SK-N-SH treated with all-trans-retinoic acid at 6 μM for 48 hours (cell line): ENCODE results near the gene STMN1.

Experiments used
- ATAC-seq: fragments of 200-7000 bp; cut with Tn5 transposase; 3 replicates; pipeline ENCODE4 v1.9.1; 2020; ENCODE audit warnings: mild to moderate bottlenecking, moderate library complexity
- ARNTL ChIP-seq: fragments of 450-650 bp; formaldehyde crosslinking; IDR thresholded peaks from 2 replicates; pipeline ENCODE4 v1.5.0; 2020; ENCODE audit warnings: low read depth, mild to moderate bottlenecking, moderate library complexity, borderline replicate concordance
- BACH2 ChIP-seq: fragments of 250-450 bp; sonication (Bioruptor Pico); IDR thresholded peaks from 2 replicates; pipeline ENCODE4 v1.9.0; 2021; ENCODE audit warnings: mild to moderate bottlenecking, borderline replicate concordance
- CSDC2 ChIP-seq: fragments of 250-450 bp; sonication (Bioruptor Pico); IDR thresholded peaks from 2 replicates; pipeline ENCODE4 v1.5.0; 2020; ENCODE audit warnings: mild to moderate bottlenecking, moderate library complexity
- ESRRG ChIP-seq: fragments of 250-450 bp; sonication (Bioruptor Pico); IDR thresholded peaks from 2 replicates; pipeline ENCODE4 v1.6.1; 2021; ENCODE audit warnings: mild to moderate bottlenecking
- GLIS3 ChIP-seq: fragments of 250-450 bp; sonication (Bioruptor Pico); IDR thresholded peaks from 2 replicates; pipeline ENCODE4 v1.5.0; 2020; ENCODE audit warnings: mild to moderate bottlenecking, moderate library complexity
- ISL1 ChIP-seq: fragments of 250-450 bp; sonication (Bioruptor Pico); IDR thresholded peaks from 2 replicates; pipeline ENCODE4 v2.1.2; 2022; ENCODE audit warnings: mild to moderate bottlenecking, moderate library complexity
- OSR1 ChIP-seq: fragments of 250-450 bp; sonication (Bioruptor Pico); IDR thresholded peaks from 2 replicates; pipeline ENCODE4 v1.8.0; 2022; ENCODE audit warnings: moderate library complexity, mild to moderate bottlenecking, inconsistent platforms
- PPARA ChIP-seq: fragments of 250-450 bp; sonication (Bioruptor Pico); IDR thresholded peaks from 2 replicates; pipeline ENCODE4 v1.5.0; 2020; ENCODE audit warnings: mild to moderate bottlenecking, borderline replicate concordance
- RARB ChIP-seq: fragments of 250-450 bp; sonication (Bioruptor Pico); IDR thresholded peaks from 2 replicates; pipeline ENCODE4 v1.8.0; 2021; ENCODE audit warnings: mild to moderate bottlenecking, moderate library complexity
- SNAI2 ChIP-seq: fragments of 250-450 bp; sonication (Bioruptor Pico); IDR thresholded peaks from 2 replicates; pipeline ENCODE4 v1.5.0; 2020; ENCODE audit warnings: mild to moderate bottlenecking, moderate library complexity
- TCF4 ChIP-seq: fragments of 250-450 bp; sonication (Bioruptor Pico); IDR thresholded peaks from 2 replicates; pipeline ENCODE4 v1.8.0; 2021; ENCODE audit warnings: mild to moderate bottlenecking, moderate library complexity, borderline replicate concordance
- TOX ChIP-seq: fragments of 250-450 bp; sonication (Bioruptor Pico); IDR thresholded peaks from 2 replicates; pipeline ENCODE4 v1.8.0; 2021; ENCODE audit warnings: mild to moderate bottlenecking, moderate library complexity, borderline replicate concordance
- ZC3H10 ChIP-seq: fragments of 250-450 bp; sonication (Bioruptor Pico); IDR thresholded peaks from 2 replicates; pipeline ENCODE4 v1.5.1; 2021; ENCODE audit warnings: mild to moderate bottlenecking, moderate library complexity
- ZFP3 ChIP-seq: fragments of 250-450 bp; sonication (Bioruptor Pico); IDR thresholded peaks from 2 replicates; pipeline ENCODE4 v1.5.0; 2020; ENCODE audit warnings: mild to moderate bottlenecking, moderate library complexity
- ZFP30 ChIP-seq: fragments of 450-650 bp; formaldehyde crosslinking; IDR thresholded peaks from 2 replicates; pipeline ENCODE4 v1.5.0; 2022; ENCODE audit warnings: mild to moderate bottlenecking, moderate library complexity
- ZNF565 ChIP-seq: fragments of 450-650 bp; formaldehyde crosslinking; conservative IDR thresholded peaks from 2 replicates; pipeline ENCODE4 v1.5.0; 2020; ENCODE audit warnings: low read depth, mild to moderate bottlenecking, moderate library complexity
- ZNF70 ChIP-seq: fragments of 450-650 bp; formaldehyde crosslinking; IDR thresholded peaks from 2 replicates; pipeline ENCODE4 v1.5.0; 2020; ENCODE audit warnings: mild to moderate bottlenecking, moderate library complexity
- ZNF8 ChIP-seq: fragments of 450-650 bp; formaldehyde crosslinking; IDR thresholded peaks from 2 replicates; pipeline ENCODE4 v1.5.0; 2020; ENCODE audit warnings: mild to moderate bottlenecking, moderate library complexity
- TF ChIP-seq, protein P1 (sequence below): fragments of 250-450 bp; sonication (Bioruptor Pico); IDR thresholded peaks from 2 replicates; pipeline ENCODE4 v1.5.1; 2021; ENCODE audit warnings: mild to moderate bottlenecking, moderate library complexity
- TF ChIP-seq, protein P2 (sequence below): fragments of 250-450 bp; sonication (Bioruptor Pico); IDR thresholded peaks from 2 replicates; pipeline ENCODE4 v1.8.0; 2021; ENCODE audit warnings: low read depth, mild to moderate bottlenecking, moderate library complexity, borderline replicate concordance
- TF ChIP-seq, protein P3 (sequence below): fragments of 250-450 bp; sonication (Bioruptor Pico); IDR thresholded peaks from 2 replicates; pipeline ENCODE4 v1.8.0; 2020; ENCODE audit warnings: mild to moderate bottlenecking, moderate library complexity, borderline replicate concordance
- TF ChIP-seq, protein P4 (sequence below): fragments of 250-450 bp; sonication (Bioruptor Pico); IDR thresholded peaks from 2 replicates; pipeline ENCODE4 v1.5.1; 2020; ENCODE audit warnings: low read depth, mild to moderate bottlenecking, moderate library complexity
- TF ChIP-seq, protein P5 (sequence below): fragments of 250-450 bp; sonication (Bioruptor Pico); IDR thresholded peaks from 2 replicates; pipeline ENCODE4 v1.5.0; 2020; ENCODE audit warnings: mild to moderate bottlenecking, moderate library complexity

STMN1 gene

DNA sequence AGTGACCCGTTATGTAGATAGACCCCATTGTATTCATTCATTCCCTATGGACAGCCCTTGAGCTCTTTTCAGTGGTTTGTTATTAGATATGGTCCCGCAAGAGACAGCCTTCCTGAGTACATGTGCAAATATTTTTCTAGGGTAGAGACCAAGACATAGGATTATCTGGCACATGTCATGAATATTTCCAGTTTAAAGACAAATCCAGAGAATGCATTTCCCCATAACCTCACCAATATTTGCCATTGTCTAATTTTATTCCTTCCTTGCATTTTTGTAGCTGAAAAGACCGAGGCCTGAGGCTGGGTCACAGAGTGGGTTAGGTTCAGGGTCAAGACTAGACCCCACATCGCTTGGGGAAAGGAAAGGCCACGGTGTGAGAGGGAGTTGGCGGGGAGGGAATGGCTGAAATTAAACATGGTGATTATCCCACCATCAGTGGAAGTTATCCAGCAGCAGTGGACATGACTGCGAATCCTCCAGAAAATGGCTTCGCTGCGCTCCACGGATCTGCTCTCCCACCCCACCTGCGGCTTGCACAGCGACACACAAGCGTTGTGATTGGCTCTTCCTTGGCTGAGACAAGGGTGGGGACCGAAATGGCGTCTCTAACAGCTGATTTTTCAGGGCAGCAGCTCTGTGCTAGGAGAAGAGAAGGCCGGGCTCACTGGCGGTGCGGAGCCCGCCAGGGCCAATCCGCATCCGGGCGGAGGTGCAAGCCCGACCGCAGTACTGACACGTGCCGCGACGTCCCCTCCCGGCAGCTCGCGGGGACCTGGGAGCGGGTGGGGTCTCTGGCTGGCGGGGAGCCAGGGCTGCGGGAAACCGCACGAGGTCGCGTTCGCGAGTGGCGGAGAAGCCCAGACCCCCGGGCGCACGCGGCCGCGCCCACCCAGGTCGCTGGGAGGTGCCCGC is 16.1 kb upstream of the STMN1 start:
- TF ChIP-seq RARB (CRISPR knock-in tag) = no peak
- TF ChIP-seq ARNTL (CRISPR knock-in tag) = no peak
- no peak for TF ChIP-seq ZNF70 (CRISPR knock-in tag)
- no peak for TF ChIP-seq ISL1 (CRISPR knock-in tag)
- no peak for TF ChIP-seq ZNF565 (CRISPR knock-in tag)
- no peak for TF ChIP-seq ZFP30 (CRISPR knock-in tag)
- TF ChIP-seq, protein P1, sequence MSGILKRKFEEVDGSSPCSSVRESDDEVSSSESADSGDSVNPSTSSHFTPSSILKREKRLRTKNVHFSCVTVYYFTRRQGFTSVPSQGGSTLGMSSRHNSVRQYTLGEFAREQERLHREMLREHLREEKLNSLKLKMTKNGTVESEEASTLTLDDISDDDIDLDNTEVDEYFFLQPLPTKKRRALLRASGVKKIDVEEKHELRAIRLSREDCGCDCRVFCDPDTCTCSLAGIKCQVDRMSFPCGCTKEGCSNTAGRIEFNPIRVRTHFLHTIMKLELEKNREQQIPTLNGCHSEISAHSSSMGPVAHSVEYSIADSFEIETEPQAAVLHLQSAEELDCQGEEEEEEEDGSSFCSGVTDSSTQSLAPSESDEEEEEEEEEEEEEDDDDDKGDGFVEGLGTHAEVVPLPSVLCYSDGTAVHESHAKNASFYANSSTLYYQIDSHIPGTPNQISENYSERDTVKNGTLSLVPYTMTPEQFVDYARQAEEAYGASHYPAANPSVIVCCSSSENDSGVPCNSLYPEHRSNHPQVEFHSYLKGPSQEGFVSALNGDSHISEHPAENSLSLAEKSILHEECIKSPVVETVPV (CRISPR knock-in tag) = no peak
- TF ChIP-seq ESRRG (CRISPR knock-in tag) = no peak
- TF ChIP-seq ZC3H10 (CRISPR knock-in tag) = no peak
- no peak for TF ChIP-seq ZFP3 (CRISPR knock-in tag)
- no peak for TF ChIP-seq ZNF8 (CRISPR knock-in tag)
- no peak for TF ChIP-seq SNAI2
- TF ChIP-seq TCF4 (CRISPR knock-in tag) = no peak
- no peak for TF ChIP-seq TOX (CRISPR knock-in tag)
- no peak for TF ChIP-seq PPARA (CRISPR knock-in tag)
- TF ChIP-seq, protein P2, sequence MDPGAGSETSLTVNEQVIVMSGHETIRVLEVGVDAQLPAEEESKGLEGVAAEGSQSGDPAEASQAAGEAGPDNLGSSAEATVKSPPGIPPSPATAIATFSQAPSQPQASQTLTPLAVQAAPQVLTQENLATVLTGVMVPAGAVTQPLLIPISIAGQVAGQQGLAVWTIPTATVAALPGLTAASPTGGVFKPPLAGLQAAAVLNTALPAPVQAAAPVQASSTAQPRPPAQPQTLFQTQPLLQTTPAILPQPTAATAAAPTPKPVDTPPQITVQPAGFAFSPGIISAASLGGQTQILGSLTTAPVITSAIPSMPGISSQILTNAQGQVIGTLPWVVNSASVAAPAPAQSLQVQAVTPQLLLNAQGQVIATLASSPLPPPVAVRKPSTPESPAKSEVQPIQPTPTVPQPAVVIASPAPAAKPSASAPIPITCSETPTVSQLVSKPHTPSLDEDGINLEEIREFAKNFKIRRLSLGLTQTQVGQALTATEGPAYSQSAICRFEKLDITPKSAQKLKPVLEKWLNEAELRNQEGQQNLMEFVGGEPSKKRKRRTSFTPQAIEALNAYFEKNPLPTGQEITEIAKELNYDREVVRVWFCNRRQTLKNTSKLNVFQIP (CRISPR knock-in tag) = no peak
- no peak for TF ChIP-seq CSDC2 (CRISPR knock-in tag)
- TF ChIP-seq, protein P3, sequence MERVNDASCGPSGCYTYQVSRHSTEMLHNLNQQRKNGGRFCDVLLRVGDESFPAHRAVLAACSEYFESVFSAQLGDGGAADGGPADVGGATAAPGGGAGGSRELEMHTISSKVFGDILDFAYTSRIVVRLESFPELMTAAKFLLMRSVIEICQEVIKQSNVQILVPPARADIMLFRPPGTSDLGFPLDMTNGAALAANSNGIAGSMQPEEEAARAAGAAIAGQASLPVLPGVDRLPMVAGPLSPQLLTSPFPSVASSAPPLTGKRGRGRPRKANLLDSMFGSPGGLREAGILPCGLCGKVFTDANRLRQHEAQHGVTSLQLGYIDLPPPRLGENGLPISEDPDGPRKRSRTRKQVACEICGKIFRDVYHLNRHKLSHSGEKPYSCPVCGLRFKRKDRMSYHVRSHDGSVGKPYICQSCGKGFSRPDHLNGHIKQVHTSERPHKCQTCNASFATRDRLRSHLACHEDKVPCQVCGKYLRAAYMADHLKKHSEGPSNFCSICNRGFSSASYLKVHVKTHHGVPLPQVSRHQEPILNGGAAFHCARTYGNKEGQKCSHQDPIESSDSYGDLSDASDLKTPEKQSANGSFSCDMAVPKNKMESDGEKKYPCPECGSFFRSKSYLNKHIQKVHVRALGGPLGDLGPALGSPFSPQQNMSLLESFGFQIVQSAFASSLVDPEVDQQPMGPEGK (CRISPR knock-in tag) = no peak
- ATAC-seq = no peak

DNA sequence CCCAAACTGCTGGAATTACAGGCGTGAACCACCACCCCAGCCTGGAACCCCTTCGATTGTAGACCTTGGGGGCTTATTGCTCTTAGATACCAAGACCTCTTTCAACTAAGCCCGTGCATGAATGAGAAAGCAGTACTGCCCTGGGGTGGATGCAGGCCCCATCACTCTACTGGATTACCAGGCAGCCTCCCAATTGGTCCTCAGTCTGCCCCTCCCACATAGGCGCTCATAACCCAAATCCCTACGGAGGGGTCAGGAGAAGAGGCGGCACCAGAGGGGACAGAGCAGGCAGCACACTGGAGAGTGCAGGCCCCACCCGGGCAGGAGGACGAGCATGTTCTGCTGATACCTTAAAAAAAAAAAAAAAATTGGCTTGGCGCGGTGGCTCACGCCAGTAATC is 12.4 kb upstream of the STMN1 start:
- ATAC-seq = no peak
- TF ChIP-seq ISL1 (CRISPR knock-in tag) (no peak), SNAI2 (no peak), PPARA (CRISPR knock-in tag) (no peak), GLIS3 (CRISPR knock-in tag) (no peak), ESRRG (CRISPR knock-in tag) (no peak), TCF4 (CRISPR knock-in tag) (no peak), ZNF565 (CRISPR knock-in tag) (no peak), CSDC2 (CRISPR knock-in tag) (no peak), ZFP30 (CRISPR knock-in tag) (no peak), ZC3H10 (CRISPR knock-in tag) (no peak), ARNTL (CRISPR knock-in tag) (no peak), OSR1 (no peak), RARB (CRISPR knock-in tag) (no peak), ZNF70 (CRISPR knock-in tag) (no peak), ZNF8 (CRISPR knock-in tag) (no peak), TOX (CRISPR knock-in tag) (no peak), BACH2 (CRISPR knock-in tag) (no peak)
- TF ChIP-seq, protein P3 (CRISPR knock-in tag) = no peak
- TF ChIP-seq, protein P4, sequence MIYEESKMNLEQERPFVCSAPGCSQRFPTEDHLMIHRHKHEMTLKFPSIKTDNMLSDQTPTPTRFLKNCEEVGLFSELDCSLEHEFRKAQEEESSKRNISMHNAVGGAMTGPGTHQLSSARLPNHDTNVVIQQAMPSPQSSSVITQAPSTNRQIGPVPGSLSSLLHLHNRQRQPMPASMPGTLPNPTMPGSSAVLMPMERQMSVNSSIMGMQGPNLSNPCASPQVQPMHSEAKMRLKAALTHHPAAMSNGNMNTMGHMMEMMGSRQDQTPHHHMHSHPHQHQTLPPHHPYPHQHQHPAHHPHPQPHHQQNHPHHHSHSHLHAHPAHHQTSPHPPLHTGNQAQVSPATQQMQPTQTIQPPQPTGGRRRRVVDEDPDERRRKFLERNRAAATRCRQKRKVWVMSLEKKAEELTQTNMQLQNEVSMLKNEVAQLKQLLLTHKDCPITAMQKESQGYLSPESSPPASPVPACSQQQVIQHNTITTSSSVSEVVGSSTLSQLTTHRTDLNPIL (CRISPR knock-in tag) = no peak
- TF ChIP-seq, protein P5, sequence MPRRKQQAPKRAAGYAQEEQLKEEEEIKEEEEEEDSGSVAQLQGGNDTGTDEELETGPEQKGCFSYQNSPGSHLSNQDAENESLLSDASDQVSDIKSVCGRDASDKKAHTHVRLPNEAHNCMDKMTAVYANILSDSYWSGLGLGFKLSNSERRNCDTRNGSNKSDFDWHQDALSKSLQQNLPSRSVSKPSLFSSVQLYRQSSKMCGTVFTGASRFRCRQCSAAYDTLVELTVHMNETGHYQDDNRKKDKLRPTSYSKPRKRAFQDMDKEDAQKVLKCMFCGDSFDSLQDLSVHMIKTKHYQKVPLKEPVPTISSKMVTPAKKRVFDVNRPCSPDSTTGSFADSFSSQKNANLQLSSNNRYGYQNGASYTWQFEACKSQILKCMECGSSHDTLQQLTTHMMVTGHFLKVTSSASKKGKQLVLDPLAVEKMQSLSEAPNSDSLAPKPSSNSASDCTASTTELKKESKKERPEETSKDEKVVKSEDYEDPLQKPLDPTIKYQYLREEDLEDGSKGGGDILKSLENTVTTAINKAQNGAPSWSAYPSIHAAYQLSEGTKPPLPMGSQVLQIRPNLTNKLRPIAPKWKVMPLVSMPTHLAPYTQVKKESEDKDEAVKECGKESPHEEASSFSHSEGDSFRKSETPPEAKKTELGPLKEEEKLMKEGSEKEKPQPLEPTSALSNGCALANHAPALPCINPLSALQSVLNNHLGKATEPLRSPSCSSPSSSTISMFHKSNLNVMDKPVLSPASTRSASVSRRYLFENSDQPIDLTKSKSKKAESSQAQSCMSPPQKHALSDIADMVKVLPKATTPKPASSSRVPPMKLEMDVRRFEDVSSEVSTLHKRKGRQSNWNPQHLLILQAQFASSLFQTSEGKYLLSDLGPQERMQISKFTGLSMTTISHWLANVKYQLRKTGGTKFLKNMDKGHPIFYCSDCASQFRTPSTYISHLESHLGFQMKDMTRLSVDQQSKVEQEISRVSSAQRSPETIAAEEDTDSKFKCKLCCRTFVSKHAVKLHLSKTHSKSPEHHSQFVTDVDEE = no peak
